ENCODE results near the gene TMEM272.

The TMEM272 gene

DNA sequence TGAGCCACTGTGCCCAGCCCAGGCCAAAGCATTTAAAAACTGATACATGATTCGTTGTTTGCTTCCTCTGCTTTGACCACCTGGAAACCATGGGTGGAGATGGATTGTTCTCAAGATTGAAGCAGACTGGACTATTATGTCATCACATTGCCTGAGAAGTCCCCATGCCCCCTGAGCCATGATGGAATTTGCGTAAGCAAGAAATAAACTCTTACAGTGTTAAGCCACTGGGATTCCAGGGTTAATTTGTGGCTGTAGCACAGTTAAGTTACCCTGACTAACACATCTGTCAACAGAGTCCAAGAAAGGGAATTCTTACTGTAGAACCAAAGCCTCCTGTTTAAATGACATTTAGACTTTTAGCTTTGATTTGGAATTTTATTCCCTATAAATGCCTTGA, 21.6 kb downstream of the TMEM272 start:
- TF ChIP-seq, protein P1, sequence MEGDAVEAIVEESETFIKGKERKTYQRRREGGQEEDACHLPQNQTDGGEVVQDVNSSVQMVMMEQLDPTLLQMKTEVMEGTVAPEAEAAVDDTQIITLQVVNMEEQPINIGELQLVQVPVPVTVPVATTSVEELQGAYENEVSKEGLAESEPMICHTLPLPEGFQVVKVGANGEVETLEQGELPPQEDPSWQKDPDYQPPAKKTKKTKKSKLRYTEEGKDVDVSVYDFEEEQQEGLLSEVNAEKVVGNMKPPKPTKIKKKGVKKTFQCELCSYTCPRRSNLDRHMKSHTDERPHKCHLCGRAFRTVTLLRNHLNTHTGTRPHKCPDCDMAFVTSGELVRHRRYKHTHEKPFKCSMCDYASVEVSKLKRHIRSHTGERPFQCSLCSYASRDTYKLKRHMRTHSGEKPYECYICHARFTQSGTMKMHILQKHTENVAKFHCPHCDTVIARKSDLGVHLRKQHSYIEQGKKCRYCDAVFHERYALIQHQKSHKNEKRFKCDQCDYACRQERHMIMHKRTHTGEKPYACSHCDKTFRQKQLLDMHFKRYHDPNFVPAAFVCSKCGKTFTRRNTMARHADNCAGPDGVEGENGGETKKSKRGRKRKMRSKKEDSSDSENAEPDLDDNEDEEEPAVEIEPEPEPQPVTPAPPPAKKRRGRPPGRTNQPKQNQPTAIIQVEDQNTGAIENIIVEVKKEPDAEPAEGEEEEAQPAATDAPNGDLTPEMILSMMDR (IDR thresholded peaks at IDR 0.05; ENCODE audit: borderline replicate concordance, control extremely low read depth, extremely low read depth, insufficient read depth, missing control alignments) = no peak
- DNase-seq (ENCODE audit: low spot score) = no peak
- in situ Hi-C loops (cut with MboI; ENCODE audit: low sequenced_read_pairs, unreplicated experiment) = no loop called here

DNA sequence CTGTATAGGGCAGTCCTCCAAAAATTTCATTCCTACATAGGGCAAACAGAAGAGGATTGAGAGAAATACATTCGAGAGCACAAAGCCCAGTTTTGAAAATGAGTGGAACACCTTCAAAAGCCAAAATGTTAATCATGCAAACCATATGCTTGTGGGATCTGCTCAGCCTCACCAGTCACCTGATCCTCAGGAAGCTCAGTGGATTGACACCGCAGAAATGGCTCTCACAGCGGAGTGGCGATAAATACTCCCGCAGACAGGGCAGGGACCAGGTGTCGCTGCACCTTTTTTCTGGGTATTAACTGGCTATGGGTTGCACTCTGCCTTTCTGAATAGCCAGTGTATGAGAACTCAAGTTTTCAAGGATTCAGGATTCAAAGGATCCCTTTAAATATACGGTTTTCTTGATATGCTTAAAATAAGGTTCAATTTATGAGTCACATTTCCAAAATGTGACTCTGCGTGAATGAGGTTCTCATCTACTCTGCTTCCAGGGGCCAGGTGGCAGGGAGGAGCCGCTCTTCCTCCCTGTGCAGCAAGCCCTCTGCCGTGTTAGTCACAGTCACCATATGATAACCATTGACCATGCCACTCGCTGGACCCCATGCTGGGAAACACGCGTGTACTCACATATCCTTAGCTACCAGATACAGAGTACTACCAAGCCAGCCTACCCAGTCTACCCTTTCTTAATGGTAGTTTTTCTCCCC, 22.7 kb downstream of the TMEM272 start:
- in situ Hi-C loops (cut with MboI; ENCODE audit: low sequenced_read_pairs, unreplicated experiment) = no loop called here
- TF ChIP-seq, protein P1 (IDR thresholded peaks at IDR 0.05; ENCODE audit: borderline replicate concordance, control extremely low read depth, extremely low read depth, insufficient read depth, missing control alignments) = no peak
- DNase-seq (ENCODE audit: low spot score) = no peak

DNA sequence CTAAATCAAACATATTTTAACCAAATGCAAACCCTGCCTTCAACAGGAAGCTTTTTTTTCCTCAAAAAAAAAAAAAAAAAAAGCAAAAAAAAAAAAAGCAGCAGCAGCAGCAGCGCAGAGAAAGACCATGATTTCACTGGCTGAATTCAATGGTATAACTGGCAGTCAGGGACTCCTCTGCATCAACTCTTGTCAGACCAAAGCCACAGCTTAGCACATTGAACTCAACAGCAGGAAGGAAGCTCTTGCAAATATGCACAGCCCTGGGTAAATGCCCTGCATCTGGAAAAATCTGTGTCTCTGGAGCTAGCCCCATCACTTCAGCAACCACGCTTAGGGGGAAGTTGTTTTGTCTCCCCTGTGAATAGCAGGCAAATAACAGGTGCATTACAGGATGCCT, 23.4 kb downstream of the TMEM272 start:
- in situ Hi-C loops (cut with MboI; ENCODE audit: low sequenced_read_pairs, unreplicated experiment) = no loop called here
- TF ChIP-seq, protein P1 (IDR thresholded peaks at IDR 0.05; ENCODE audit: borderline replicate concordance, control extremely low read depth, extremely low read depth, insufficient read depth, missing control alignments) = no peak
- DNase-seq (ENCODE audit: low spot score) = no peak

DNA sequence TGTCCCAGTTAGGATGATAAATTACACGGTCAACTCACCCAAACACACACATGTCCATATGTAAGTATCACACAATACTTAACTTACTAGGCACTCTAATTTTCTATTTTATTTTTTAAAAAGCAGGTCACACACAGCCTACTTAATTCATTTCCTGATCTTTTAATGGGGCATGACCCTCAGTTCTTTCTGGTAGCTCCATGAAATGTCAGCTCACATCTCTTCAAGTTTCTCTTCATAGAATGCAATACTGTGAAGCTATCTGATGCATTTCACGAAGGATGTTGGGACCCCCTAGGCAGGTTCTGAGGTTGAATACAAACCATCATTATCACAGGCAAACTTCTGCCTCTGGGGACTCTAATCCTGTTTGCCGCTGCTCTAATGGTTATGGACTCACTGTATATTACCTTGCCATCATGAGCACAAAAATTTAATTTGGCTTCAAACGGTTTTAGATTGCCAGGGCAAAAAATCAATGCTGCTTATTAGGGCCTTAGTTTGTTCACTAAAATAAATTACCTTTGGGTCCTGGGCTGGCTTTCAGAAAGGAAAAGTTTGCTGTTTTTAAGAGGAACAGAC, 24.9 kb downstream of the TMEM272 start:
- DNase-seq (ENCODE audit: low spot score) = no peak
- TF ChIP-seq, protein P1 (IDR thresholded peaks at IDR 0.05; ENCODE audit: borderline replicate concordance, control extremely low read depth, extremely low read depth, insufficient read depth, missing control alignments) = no peak
- in situ Hi-C loops (cut with MboI; ENCODE audit: low sequenced_read_pairs, unreplicated experiment) = no loop called here

DNA sequence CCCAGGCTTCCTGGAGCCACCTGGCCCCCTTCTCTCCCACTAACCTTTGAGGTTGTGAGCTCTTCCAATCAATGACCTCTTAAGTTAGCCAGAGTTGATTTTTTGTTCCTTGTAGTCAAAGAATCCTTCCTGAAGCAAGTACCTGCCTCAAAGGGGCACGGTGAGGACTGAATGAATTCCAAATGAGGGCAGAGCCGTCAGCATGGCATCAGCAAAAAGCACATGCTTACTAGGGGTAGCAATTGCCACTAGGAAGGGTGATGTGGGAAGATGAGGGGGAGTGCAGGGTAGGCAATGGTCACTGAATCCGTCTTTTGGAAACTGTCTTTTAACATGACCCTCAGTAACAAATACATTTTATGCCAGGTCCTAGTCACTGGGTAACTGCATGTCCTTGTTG, 25.4 kb downstream of the TMEM272 start:
- in situ Hi-C loops (cut with MboI; ENCODE audit: low sequenced_read_pairs, unreplicated experiment) = no loop called here
- no peak for DNase-seq (ENCODE audit: low spot score)
- TF ChIP-seq, protein P1 (IDR thresholded peaks at IDR 0.05; ENCODE audit: borderline replicate concordance, control extremely low read depth, extremely low read depth, insufficient read depth, missing control alignments) = no peak

DNA sequence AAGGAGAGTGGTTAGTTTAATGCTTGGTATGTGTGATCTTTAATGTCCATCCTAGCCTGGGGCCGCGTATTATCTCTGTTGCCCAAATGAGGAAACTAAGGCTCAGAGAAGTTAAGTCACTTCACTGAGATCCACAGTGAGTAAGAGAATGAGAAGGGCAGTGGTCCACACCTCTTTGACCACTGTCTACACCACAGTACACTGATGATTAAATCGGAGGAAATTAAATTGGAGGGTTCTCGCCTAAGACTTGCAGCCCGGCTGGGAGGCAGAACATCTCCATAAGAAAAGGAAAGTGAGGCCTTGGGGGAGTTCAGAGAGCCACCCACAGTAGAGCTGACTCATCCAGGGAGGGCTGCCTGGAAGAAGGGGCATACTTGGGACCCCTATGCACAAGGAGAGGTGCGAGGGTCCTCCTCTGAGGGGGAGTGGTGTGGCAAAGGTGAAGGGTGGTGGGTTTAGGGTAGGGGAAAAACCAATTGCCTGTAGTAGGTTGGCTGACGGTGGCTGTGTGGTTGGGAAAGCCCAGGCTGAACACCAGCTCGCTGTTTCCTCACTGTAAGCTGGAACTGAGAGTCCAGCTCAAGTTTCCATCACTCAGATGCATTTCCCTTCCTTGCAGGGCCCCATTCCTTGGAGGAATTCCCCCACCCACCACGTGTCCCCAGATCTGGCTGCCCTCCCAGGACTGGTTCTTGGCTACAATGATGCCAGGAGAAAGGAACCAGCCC, 26.0 kb downstream of the TMEM272 start:
- TF ChIP-seq, protein P1 (IDR thresholded peaks at IDR 0.05; ENCODE audit: borderline replicate concordance, control extremely low read depth, extremely low read depth, insufficient read depth, missing control alignments) = no peak
- in situ Hi-C loops (cut with MboI; ENCODE audit: low sequenced_read_pairs, unreplicated experiment) = no loop called here
- peak; percentile 40 for DNase-seq (ENCODE audit: low spot score)

Data from GM13976 (cell line).